Kidney glomerular epithelial cell (primary cell): ENCODE results near the gene MCF2L.

Experiments
- DNase-seq: peaks from one replicate; lab custom pipeline; 2025; lab: John Stamatoyannopoulos, UW

MCF2L gene

DNA sequence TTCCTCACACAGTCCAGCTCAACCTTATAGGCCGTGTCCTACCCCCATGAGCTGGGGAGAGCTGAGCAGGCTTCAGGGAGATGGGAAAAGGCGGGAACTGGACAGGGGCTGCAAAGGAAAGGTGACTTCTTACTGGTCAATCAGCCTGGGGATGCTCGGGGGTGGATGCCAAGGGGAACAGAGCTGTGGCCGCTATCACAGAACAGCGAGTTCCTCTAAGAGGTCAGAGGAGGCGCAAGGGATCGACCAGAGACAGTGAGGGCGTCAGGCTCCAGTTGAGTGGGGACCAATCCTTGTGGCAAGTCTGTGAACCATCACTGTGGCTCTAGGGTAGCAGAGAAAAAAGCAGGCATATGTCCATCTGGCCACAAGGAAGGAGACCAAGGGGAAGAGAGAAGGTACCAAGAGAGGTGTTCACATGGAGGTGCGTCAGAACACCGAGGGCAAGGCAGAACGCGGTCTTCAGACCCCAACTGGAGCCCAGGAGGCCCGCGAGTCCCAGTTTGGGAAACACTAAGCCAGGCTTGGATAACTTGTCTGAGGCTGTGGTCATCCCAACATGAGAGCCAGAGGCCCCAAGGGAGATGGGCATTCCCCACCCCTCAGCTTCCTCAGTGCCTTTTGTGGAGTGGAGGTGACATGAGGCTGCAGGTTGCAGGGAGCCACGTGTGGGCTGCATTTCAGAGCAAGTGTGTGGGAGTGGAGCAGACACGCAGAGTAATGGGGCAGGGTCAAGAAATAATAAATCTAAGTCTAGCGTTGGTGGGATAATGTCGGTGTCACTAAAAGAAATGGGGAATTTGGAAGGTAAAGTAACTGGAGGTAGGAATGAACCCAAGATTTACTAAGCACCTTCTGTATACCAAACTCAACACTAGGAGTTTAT lies 157.5 kb downstream of the MCF2L start:
- DNase-seq, result no peak

DNA sequence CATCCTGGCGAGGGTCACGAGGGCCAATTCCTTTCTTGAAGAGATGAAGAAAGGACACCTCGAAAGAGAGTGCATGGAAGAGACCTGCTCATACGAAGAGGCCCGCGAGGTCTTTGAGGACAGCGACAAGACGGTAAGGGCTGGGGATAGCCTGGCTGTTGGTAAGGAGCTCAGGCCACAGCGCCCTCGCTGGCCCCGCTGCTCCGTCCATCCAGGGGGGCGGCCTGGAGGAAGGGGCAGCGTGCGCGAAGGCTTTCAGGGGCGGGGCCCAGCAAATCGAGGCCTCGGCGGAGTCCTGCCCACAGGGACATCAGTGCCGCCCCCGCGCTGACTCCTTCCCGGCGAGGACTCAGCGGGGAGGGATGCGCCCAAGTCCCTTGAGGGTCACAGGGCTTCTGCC lies 160.5 kb downstream of the MCF2L start:
- DNase-seq, result no peak

DNA sequence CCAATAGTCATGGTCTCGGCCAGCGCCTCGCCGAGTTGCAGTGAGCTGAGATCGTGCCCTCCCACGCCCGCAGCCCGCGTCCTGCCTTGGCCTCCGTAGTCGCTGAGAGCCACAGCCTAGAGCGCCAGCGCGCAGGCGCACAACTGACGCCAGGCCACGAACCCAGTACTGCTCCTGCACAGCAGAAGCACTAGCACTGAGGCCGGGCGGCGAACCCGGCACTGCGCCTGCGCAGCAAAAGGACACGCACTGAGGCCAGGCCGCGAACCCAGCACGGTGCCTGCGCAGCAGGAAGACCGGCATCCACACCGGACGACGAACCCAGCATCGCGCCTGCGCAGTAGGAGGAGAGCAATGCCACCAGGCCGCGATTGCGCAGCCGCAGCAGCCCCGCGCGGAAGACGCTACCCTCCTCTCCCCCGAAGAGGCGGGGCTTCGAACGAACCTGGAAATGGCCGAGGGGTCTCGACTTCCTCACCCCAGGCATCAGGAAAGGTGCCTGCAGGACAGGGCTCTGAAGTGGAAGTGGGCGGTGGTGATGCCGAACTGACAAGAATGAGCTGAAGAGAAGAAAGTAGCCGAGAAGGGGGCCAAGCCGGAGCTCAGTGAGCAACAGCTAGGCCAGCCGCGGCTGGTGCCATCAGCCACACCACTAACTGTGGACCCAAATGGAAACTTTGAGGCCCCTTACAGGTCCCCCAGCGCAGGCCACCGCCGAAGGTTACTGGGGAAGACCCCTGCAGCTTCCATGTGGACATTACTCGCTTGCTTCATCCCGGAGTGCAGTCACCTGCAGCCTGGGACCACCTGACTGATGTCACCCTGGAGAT lies 161.1 kb downstream of the MCF2L start:
- DNase-seq, result no peak

DNA sequence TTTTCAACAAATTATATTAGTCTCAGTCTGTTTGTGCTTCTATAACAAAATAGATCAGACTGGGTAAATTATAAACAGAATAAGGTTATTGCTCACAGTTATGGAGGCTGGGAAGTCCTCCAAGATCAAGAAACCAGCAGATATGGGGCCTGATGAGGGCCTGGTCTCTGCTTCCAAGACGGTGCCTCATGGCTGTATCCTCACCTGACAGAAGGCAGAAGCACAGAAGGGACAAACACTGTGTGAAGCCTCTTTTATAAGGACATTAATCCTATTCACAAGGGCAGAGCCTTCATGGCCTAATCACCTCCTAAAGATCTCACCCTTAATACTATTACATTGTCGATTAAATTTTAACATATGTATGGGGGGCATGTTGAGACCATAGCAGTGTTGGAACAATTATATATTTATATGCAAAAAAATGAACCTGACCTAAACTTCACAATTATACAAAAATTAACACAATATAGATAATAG lies 166.3 kb downstream of the MCF2L start:
- no peak for DNase-seq

DNA sequence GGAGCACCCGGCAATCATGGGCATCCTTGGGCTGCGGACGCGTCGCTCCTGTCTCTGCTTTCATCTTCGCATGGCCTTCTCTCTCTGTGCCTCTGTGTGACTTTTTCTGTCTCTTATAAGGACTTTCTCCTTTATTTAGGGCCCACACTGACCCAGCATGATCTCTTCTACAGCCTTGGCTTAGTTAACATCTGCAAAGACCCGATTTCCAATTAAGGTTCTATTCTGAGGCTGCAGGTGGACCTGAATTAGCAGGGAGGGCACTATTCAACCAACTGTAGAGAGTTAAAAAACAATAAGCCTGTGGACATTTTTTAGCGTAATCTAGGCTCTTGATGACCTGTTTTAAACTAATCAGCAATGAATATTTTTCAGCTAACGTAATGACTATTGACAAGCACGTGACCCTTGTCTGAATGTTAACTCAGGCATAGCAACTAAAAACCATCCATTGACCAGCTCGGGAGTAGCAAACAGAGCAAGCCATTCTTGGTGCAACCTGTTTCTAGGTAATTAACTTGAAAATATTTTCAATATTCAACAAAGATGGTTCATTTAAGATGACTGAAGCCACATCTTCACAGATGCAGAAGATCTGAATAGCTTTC lies 168.8 kb downstream of the MCF2L start:
- no peak for DNase-seq

DNA sequence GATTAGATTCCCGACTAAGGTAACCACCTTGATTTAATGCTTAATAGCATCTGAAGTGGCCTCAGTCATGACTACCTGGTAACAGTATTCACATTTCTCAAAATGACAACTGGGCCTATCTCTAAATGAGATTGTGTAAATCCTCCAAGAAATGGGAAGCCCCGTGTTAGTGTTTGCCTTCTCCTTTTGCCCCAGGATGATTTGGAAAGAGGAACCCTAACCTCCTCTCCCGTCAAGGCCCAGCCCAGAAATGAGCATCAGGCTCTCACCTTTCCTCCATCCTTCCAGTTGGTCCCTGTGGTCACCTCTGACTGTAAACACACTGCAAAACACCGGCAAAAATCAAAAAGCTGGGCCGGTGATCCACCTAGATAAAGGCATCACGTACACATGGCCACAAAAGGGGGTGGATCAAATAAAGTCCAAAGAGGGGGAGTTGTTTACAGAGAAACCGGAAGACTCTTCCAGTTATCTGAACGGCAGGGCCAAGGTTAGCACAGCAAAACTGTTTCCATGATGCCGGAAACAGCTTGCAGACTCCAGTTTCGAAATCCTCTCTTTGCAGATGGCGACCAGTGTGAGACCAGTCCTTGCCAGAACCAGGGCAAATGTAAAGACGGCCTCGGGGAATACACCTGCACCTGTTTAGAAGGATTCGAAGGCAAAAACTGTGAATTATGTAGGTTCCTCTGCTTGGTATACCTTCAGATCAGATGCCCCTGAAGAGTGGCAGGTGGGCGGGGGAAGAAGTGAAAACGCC lies 170.0 kb downstream of the MCF2L start:
- no peak for DNase-seq

DNA sequence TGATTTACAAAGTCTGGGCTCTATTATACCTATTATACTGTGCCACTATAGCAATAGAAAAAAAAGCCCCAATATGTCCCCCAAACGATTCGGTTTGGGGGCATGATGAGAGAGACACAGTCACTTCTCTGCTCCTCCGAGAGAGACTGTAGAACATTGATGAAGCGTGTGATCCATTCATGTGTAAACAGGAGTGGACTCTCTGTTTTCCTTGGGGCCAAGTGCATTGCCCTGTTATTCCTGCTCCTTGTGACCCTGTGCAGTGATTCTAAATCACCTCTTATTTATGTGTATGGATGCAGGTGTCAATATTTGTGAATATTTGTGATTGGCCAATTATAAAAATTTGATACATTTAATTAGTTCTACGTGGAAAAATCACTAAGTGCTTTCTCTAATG lies 170.6 kb downstream of the MCF2L start:
- no peak for DNase-seq

DNA sequence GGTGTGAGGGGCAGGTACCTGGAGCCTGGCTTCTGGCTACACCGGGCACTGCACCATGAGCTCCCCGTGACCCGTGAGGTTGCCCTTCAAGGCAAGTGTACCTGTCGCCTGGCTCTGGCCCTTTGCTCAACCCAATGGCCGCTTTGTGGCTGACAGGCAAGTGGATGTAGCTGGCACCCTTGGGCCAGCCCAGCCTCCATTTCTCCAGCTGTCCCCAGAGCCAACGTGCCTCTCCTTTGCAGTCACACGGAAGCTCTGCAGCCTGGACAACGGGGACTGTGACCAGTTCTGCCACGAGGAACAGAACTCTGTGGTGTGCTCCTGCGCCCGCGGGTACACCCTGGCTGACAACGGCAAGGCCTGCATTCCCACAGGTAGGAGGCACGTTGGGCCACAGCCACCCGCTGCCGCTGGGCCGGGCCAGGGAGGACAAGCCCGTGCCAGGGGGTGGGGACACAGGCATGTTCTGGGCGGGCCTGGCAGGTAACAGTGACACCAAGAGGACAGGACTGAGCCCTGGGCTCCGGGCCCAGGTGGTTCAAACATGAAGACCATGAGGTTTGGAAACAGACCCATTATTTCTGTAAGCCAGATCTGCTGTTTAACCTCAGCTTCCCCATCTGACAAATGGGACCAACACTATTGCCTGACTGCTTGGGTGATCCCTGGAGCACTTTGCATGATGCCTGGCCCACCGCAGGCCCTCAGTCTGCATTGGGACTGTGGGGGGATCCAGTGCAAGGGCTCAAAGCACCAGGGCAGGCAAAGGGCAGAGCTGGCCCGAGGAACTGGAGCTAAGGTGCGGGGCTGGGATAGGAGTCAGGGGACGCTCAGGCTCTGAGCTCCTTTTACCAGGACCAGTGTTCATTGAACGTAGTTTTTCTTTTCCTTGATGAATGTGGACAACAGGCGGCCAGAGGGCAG lies 171.9 kb downstream of the MCF2L start:
- DNase-seq, result no peak

DNA sequence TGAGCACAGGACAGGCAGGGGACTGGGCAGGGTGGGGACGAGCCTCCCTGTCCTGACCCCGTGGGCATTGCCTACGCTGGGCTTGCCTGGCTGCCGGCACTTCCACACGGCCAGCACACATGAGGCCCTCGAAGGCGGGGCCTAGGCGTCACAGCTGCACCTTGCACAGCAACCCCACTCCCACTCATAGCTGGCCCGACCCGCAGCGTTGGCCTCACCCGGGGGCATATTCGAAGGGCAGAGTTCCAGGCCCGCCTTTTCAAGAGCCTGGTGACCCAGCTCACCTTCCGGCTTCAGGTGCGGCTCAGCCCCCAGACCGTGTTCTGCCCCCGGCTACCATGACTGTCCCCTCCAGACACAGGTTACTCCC lies 172.6 kb downstream of the MCF2L start:
- DNase-seq, result no peak

DNA sequence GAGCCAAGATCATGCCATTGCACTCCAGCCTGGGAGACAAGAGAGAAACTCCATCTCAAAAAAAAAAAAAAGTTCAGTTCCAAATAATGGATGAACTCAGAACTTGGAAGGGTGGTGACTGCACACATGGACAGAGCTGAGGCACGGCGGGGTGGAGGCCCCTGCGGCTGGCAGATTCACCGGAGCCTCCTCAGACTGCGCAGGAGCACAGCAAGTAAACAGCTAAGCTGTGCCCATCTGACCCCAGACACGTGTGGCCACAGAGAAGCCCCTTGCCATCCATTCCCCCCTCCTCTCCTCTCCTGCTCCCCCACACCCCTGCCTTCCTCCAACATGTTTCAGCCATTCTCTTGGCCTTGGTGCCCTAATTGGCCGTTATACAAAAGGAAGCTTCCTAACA lies 173.9 kb downstream of the MCF2L start:
- DNase-seq, result no peak

DNA sequence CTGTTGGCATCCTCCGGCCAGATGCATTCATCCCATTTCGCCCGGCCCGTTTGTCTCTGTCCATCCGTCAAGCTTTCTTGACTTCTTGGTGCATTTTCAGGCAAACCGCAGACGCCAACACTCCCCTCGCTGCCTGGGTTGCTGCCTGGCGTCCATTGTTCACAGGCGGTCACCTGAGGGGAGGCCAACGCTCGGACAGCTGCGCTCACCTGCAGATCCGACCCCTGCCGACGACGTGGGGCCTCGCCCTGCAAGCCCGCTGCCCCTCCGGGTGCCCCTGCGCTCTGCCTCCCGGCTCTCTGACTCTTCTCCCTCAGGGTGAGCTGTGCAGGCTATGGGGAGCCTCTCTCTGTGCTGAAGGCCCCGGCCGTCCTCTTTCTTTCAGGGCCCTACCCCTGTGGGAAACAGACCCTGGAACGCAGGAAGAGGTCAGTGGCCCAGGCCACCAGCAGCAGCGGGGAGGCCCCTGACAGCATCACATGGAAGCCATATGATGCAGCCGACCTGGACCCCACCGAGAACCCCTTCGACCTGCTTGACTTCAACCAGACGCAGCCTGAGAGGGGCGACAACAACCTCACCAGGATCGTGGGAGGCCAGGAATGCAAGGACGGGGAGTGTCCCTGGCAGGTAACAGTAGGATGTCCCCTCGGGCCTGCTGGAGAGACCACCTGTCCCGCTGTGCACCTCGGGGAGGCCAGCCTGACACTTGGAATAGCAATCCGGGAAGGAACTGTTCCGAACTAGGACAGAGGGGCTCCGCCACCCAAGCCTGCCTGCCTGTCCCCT lies 174.6 kb downstream of the MCF2L start:
- no peak for DNase-seq

DNA sequence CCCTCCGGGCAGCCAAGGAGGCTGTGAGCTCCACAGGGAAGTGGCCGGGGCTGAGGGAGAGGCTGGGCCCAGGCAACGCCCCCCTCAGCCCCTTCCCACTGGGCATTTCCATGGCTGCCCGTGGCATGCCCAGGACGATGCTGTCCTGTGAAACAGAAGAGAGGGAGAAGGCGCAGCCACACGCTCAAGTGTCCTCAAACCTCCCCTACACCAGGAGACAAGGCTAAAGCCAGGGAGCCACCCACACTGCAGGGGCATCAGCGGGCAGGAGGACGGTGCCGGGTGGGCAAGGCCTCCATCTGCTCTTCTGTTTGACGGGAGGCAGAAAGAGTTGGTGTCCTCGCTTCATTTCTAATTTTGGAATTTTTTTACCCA lies 175.2 kb downstream of the MCF2L start:
- no peak for DNase-seq

DNA sequence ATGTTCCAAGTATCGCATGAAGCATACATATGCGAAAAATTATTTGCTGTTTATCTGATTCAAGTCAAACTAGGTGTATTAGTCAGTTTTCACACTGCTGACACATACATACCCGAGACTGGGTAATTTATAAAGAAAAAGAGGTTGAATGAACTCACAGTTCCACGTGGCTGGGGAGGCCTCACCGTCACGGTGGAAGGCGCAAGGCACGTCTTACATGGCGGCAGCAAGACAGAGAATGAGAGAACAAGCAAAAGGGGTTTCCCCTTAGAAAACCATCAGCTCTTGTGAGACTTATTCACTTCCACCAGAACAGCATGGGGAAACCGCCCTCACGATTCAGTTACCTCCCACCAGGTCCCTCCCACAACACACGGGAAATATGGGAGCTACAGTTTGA lies 176.5 kb downstream of the MCF2L start:
- DNase-seq, result no peak

DNA sequence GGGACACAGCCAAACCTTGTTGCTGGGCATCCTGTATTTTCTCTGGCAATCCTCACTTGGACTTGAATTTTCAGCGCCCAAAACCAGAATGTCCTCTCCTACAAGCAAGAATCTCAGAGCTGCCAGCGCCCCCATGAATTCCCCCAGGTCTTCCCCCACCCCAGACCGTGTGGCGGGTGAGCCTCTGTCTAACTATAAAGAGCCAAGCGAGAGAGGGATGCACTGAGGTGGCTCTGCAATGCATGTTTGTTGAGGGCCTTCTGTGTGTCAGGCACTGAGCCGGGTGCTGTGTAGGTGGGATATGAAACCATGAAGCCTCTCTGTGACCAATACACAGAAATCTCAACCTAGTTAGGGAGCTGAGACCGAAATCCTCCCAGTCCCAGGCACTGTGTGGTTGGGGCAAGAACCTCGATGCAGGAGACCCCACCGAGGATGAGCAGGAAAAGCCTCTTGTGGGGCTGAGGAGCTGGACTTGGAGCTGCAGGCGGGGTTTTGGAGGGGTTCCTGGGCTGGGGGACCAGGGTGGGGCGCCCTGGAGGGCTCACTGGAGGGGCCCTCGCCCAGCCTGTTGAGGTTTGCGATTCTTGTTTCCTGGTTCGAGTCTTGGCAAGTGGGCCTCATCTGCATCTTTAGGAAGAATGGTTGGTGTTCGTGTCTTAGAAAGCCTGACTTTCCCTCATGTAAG lies 177.0 kb downstream of the MCF2L start:
- DNase-seq, result no peak

DNA sequence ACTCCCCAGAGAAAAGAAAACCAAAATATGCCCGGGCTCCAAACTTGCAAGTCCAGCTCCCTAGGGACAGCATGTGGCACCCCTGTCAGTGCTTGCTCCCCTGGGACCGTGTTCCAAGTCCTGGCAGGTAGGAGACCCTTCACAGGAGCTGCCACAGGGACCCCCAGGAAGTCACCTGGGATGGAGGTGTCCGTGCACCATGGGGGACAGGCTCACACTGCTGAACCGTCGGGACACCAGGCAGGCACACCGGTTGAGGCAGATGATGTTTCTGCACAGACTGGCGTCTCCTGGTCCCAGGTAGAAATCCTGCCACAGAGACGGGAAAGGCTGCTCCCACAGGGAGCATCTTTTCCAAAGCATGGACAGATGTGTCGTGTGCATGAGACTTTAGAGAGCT lies 177.7 kb downstream of the MCF2L start:
- no peak for DNase-seq

DNA sequence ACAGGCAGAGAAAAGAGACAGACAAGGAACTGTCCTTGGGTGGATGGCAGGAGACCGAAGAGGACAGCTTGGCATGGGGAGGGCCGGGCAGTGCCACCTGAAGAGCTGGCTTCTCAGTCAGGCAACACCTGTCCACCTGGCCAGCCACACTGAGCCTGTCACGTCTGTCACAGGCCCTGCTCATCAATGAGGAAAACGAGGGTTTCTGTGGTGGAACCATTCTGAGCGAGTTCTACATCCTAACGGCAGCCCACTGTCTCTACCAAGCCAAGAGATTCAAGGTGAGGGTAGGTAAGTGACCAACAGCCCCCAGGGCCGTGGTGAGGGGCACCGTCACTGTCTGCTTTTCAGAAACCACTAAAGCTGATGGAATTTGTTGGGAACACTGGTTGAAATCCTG lies 178.2 kb downstream of the MCF2L start:
- DNase-seq, result no peak

DNA sequence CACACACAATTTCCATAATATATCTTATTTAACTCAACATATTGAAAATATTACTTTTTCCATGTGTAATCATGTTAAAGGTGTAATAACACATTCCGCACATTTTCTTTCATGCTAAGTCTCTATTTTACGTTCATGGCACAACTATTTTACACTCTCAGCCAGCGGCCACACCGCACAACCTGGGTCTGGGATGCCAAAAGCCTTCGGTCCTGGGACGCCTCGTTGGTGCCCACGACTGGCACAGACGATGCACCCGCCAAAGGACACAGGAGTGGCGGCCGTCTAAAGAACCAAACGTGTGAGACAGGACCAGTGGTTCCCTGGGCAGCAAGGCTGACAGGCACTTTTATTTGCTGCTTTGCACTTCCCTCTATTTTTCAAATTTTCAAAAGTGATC lies 179.4 kb downstream of the MCF2L start:
- DNase-seq, result no peak

DNA sequence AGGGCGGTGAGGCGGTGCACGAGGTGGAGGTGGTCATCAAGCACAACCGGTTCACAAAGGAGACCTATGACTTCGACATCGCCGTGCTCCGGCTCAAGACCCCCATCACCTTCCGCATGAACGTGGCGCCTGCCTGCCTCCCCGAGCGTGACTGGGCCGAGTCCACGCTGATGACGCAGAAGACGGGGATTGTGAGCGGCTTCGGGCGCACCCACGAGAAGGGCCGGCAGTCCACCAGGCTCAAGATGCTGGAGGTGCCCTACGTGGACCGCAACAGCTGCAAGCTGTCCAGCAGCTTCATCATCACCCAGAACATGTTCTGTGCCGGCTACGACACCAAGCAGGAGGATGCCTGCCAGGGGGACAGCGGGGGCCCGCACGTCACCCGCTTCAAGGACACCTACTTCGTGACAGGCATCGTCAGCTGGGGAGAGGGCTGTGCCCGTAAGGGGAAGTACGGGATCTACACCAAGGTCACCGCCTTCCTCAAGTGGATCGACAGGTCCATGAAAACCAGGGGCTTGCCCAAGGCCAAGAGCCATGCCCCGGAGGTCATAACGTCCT lies 180.0 kb downstream of the MCF2L start:
- DNase-seq, result no peak
